ENCODE data around the gene CFAP52. TPM values are rescaled to one million over a fixed set of nuclear protein-coding genes. Genes with fewer than 3 reads are reported as not detected.
"Not testable (repeated sequence)": the region's sequence is repeated elsewhere in the genome, so short reads cannot be mapped to it uniquely, and the experiment has no call there.

Gene CFAP52
- total and polyA plus RNA-seq, 8 donors = not detected

- H3K9me3 ChIP-seq; H3K4me3 ChIP-seq; FAIRE-seq; H3K4me1 ChIP-seq; H3K27me3 ChIP-seq; H3K36me3 ChIP-seq; H3K27ac ChIP-seq; intact Hi-C loops (cut with DNase I): not testable (repeated sequence)
- TF ChIP-seq CTCF (IDR thresholded peaks at IDR 0.05) = peak in 1 of 4 donors; percentile 13
- DNase-seq (peak in 3 of 6 donors; percentile 19 to 40 (median 24)), ATAC-seq (peak in 2 of 4 donors; percentile 56 to 62)
- WGBS, 2 donors = 69 to 76% methylated on average over 6 of the region's 6 CpGs
Observed at GRCh38 chr17:9554715-9555114, 21.7 kb upstream of the CFAP52 start.

- TF ChIP-seq CTCF (IDR thresholded peaks at IDR 0.05) = no peak
- no peak for DNase-seq
- Histone ChIP-seq H3K4me3 (no peak overlapping the region), H3K27me3 (no peaks in the 10 kb centered on the region), H3K36me3 (no peaks in the 10 kb centered on the region), H3K9me3 (no peaks in the 10 kb centered on the region), H3K4me1 (peaks cover 0 to 4% (median 0%) of the 10 kb centered on the region in 3 donors), H3K27ac (no peak overlapping the region)
- intact Hi-C loops (cut with DNase I) = no loop called here
- ATAC-seq = no peak
- FAIRE-seq = no peak
- 82 to 86% methylated on average over 10 of the region's 10 CpGs for WGBS, 2 donors
Observed at GRCh38 chr17:9557161-9557755, 19.2 kb upstream of the CFAP52 start.

- no peak for FAIRE-seq
- WGBS, 2 donors = 84 to 85% methylated on average over 9 of the region's 9 CpGs
Observed at GRCh38 chr17:9557857-9558256, 18.6 kb upstream of the CFAP52 start.

GRCh38 chr17:9564104-9564503 lies 12.3 kb upstream of the CFAP52 start:
- FAIRE-seq (no peak), DNase-seq (no peak)
- intact Hi-C loops (cut with DNase I) = no loop called here

More at GRCh38 chr17:9557857-9558256, 18.6 kb upstream of the CFAP52 start:
- H3K4me1 ChIP-seq = peaks cover 0 to 4% (median 0%) of the 10 kb centered on the region in 3 donors
- no peak for DNase-seq
- no peak for TF ChIP-seq CTCF (IDR thresholded peaks at IDR 0.05)
- H3K27me3 ChIP-seq = no peaks in the 10 kb centered on the region
- no peak for ATAC-seq
- H3K4me3 ChIP-seq = no peak overlapping the region
- no peaks in the 10 kb centered on the region for H3K36me3 ChIP-seq
- H3K27ac ChIP-seq = no peak overlapping the region
- no peaks in the 10 kb centered on the region for H3K9me3 ChIP-seq
- intact Hi-C loops (cut with DNase I) = no loop called here

More at GRCh38 chr17:9564104-9564503, 12.3 kb upstream of the CFAP52 start:
- Histone ChIP-seq H3K36me3 (no peaks in the 10 kb centered on the region), H3K27me3 (no peaks in the 10 kb centered on the region), H3K4me1 (peaks cover 0 to 3% (median 0%) of the 10 kb centered on the region in 3 donors), H3K4me3 (no peak overlapping the region), H3K27ac (no peak overlapping the region), H3K9me3 (no peaks in the 10 kb centered on the region)
- no peak for ATAC-seq
- no peak for TF ChIP-seq CTCF (IDR thresholded peaks at IDR 0.05)
